ENCODE data around the gene FTO. TPM values are rescaled to one million over a fixed set of nuclear protein-coding genes. Genes with fewer than 3 reads are reported as not detected.

FTO gene
- total and polyA plus RNA-seq, 12 donors, result 17.8 to 310 (median 156) TPM

DNA sequence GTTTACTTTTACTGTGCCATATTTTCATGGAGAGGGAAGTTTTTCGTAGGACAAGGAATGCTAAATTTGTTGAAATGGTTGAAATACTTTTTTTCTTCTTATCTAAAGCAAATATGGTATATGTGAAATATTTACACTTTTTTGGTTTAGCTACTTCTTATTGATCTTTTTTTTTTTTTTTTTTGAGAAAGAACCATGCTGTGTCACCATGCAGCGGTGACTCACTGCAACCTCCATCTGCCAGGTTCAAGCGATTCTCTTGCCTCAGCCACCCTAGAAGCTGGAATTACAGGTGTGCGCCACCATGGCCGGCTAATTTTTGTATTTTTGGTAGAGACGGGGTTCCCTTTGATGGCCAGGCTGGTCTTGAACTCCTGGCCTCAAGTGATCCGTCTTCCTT is 100.5 kb downstream of the FTO start:
- no peaks in the 10 kb centered on the region for H3K4me1 ChIP-seq (replicated peaks in 1 of 2)
- TF ChIP-seq, protein P1, sequence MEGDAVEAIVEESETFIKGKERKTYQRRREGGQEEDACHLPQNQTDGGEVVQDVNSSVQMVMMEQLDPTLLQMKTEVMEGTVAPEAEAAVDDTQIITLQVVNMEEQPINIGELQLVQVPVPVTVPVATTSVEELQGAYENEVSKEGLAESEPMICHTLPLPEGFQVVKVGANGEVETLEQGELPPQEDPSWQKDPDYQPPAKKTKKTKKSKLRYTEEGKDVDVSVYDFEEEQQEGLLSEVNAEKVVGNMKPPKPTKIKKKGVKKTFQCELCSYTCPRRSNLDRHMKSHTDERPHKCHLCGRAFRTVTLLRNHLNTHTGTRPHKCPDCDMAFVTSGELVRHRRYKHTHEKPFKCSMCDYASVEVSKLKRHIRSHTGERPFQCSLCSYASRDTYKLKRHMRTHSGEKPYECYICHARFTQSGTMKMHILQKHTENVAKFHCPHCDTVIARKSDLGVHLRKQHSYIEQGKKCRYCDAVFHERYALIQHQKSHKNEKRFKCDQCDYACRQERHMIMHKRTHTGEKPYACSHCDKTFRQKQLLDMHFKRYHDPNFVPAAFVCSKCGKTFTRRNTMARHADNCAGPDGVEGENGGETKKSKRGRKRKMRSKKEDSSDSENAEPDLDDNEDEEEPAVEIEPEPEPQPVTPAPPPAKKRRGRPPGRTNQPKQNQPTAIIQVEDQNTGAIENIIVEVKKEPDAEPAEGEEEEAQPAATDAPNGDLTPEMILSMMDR (IDR thresholded peaks at IDR 0.05), result no peak
- 92 to 94% (median 93%) methylated on average over 7 of the region's 7 CpGs for WGBS, 4 donors

DNA sequence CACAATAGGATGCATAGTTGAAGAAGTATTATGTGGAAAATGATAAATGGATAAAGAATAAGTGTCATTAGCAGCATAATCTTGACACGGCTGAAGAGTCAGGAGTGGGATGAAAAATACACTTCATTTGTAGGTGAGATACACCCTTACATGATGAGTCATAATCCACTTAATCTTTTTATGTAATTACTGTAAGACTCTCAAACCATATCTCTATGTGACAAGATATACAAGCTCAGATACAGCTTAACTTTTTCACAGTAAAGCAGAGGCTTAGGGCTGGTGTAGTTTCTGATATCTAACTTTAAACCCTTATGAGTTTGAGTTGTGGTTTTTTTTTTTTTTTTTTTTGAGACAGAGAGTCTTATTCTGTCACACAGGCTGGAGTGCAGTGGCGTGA is 101.2 kb downstream of the FTO start:
- 77 to 97% (median 93%) methylated on average over 2 of the region's 2 CpGs for WGBS, 4 donors
- intact Hi-C loops (cut with DNase I), result no loop called here
- Histone ChIP-seq H3K27ac (no peak overlapping the region), H3K36me3 (replicated peaks in 1 of 2) (no peaks in the 10 kb centered on the region), H3K27me3 (no peaks in the 10 kb centered on the region), H3K4me1 (replicated peaks in 1 of 2) (no peaks in the 10 kb centered on the region), H3K4me3 (no peak overlapping the region), H3K9me3 (replicated peaks in 1 of 3) (peaks cover 0 to 5% (median 0%) of the 10 kb centered on the region in 3 donors)
- TF ChIP-seq, protein P1 (IDR thresholded peaks at IDR 0.05), result no peak
- DNase-seq, result no peak

More for the DNA sequence above, 100.5 kb downstream of the FTO start:
- DNase-seq, result no peak
- intact Hi-C loops (cut with DNase I), result no loop called here
- H3K9me3 ChIP-seq (replicated peaks in 1 of 3), result peaks cover 0 to 5% (median 0%) of the 10 kb centered on the region in 3 donors
- no peaks in the 10 kb centered on the region for H3K27me3 ChIP-seq
- no peak overlapping the region for H3K4me3 ChIP-seq
- no peaks in the 10 kb centered on the region for H3K36me3 ChIP-seq (replicated peaks in 1 of 2)
- no peak overlapping the region for H3K27ac ChIP-seq

DNA sequence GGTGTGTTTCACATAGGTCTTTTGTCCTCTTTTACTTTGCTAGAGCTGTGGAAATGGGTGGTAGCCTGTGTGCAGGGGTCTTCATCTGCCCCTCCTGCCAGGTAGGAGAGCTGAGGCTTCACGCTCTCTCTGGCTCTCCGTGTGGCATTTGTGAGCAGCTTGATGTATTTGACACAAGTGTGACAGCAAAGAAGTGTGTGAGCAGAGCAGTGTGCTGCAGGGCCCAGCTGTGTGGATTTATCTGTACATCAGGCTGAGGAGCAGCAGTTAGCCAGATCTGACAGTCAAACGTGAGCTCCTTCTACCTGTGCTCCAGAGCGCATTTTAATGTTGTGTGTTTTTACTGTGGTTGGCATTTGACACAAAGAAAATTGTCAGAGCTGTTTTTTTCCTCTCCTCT is 101.8 kb downstream of the FTO start:
- intact Hi-C loops (cut with DNase I), result no loop called here
- Histone ChIP-seq H3K27ac (no peak overlapping the region), H3K9me3 (replicated peaks in 1 of 3) (peaks cover 0 to 2% (median 0%) of the 10 kb centered on the region in 3 donors), H3K4me3 (no peak overlapping the region), H3K36me3 (replicated peaks in 1 of 2) (no peaks in the 10 kb centered on the region), H3K4me1 (replicated peaks in 1 of 2) (no peaks in the 10 kb centered on the region), H3K27me3 (no peaks in the 10 kb centered on the region)
- no peak for DNase-seq
- TF ChIP-seq, protein P1 (IDR thresholded peaks at IDR 0.05), result no peak
- TF ChIP-seq POLR2A (IDR thresholded peaks at IDR 0.05), result no peak
- WGBS, 4 donors, result 80 to 92% (median 83%) methylated on average over 4 of the region's 4 CpGs

DNA sequence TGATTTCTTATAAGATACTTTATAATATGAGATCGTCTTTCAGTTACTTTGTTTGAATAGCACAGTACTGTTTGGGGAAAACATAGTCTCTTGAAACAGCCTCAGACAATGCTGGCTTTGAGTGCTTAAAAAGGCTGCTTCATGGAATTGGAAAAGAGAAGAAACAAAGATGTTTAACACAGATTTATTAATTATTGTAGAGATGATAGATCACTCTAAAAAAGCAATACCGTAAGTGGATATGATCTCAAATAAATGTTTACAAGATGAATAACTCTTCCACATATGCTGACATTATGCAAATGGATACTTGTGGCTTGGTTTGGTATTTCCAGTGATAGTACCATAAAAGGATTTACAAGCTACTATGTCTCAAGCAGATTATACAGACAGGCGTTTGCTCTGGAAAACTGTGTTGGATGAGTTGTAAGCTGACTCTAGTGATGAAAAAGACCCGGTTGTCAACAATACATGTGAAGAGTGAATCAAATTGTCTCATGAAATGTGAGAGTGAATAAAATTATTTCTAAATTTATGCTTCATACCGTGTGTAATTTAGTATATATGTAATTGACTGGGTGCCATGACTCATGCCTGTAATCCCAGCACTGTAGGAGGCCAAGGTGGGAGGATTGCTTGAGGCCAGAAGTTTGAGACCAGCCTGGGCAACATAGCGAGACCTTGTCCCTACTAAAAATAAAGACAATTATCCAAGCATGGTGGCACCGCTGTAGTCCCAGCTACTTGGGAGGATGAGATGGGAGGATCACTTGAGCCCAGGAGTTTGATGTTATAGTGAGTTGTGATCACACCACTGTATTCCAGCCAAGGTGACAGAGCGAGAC is 105.4 kb downstream of the FTO start:
- Histone ChIP-seq H3K27me3 (no peaks in the 10 kb centered on the region), H3K9me3 (replicated peaks in 1 of 3) (no peaks in the 10 kb centered on the region), H3K27ac (no peak overlapping the region), H3K4me1 (replicated peaks in 1 of 2) (no peaks in the 10 kb centered on the region), H3K36me3 (replicated peaks in 1 of 2) (no peaks in the 10 kb centered on the region), H3K4me3 (no peak overlapping the region)
- no peak for DNase-seq
- intact Hi-C loops (cut with DNase I), result no loop called here
- WGBS, 4 donors, result 91 to 93% (median 92%) methylated on average over 8 of the region's 8 CpGs
- no peak for TF ChIP-seq POLR2A (IDR thresholded peaks at IDR 0.05)
- TF ChIP-seq, protein P1 (IDR thresholded peaks at IDR 0.05), result no peak

All from adrenal gland (tissue), 12 donors.